Measurements from ENCODE around the gene ZNF609. TPM values are rescaled to one million over a fixed set of nuclear protein-coding genes. Genes with fewer than 3 reads are reported as not detected.

The ZNF609 gene
- total and polyA plus RNA-seq, 10 of the 15 experiments (the other 5 are each of a cell fraction or from before 2014, with no cell fraction given) = 5.1 to 35.3 (median 13.6) TPM

GRCh38 chr15:64621056-64621455, 160.7 kb downstream of the ZNF609 start:
- WGBS (ENCODE audit: insufficient coverage, insufficient replicate concordance, low lambda C conversion rate, missing lambda C conversion rate) = 96% methylated on average over 3 of the region's 3 CpGs
- Histone ChIP-seq H3K4me3 (peak overlapping the region; percentile 23; the same call in 1 of the 2 replicates), H3K27ac (ENCODE audit: control insufficient read depth, insufficient read depth) (peak overlapping the region; percentile 72; the same call in 1 of the 2 replicates), H3K79me2 (ENCODE audit: control insufficient read depth, insufficient read depth, low read length) (peaks cover 51% of the 10 kb centered on the region), H3K36me3 (ENCODE audit: control insufficient read depth in 2 of 2, insufficient read depth in 2 of 2, low read length in 1 of 2) (peaks cover 2 to 3% of the 10 kb centered on the region in 2 experiments; a peak in 3 of 4 replicates), H4K20me1 (ENCODE audit: control insufficient read depth, insufficient read depth) (no peaks in the 10 kb centered on the region), H3K4me1 (ENCODE audit: control insufficient read depth, insufficient read depth, low read length) (peaks cover 55% of the 10 kb centered on the region), H3K9ac (ENCODE audit: control insufficient read depth, insufficient read depth, low read length) (no peak overlapping the region), H3K4me2 (ENCODE audit: control insufficient read depth, insufficient read depth) (peak overlapping the region; percentile 64; the same call in 1 of the 2 replicates), H3K9me3 (replicated peaks; ENCODE audit: control insufficient read depth, insufficient read depth, low read length) (no peaks in the 10 kb centered on the region), H2AFZ (ENCODE audit: control insufficient read depth, low read depth, low read length) (no peak overlapping the region), H3K27me3 (replicated peaks in 1 of 2; ENCODE audit: control insufficient read depth in 2 of 2, insufficient read depth in 2 of 2, low read length in 1 of 2) (no peaks in the 10 kb centered on the region)
- CTCF ChIA-PET = interaction anchor here (1.5 to 1.7 kb wide), 2 partner anchors 15 to 32 kb away, joined by 3 to 7 read pairs; no protein-coding TSS in a partner anchor
- ATAC-seq (no peak), FAIRE-seq (no peak), DNase-seq (ENCODE audit: low read depth, low spot score) (no peak)
- in situ Hi-C loops (cut with MboI) (no loop called here), intact Hi-C loops (cut with micrococcal nuclease; ENCODE audit: unreplicated experiment) (loop anchor here (5.0 kb wide), 2 partner anchors 49 to 159 kb away; partner anchors contain the start of gene ZNF609)
- SMC1A ChIA-PET (ENCODE audit: uncharacterized antibody, unreplicated experiment) = interaction anchor here (0.6 to 8.5 kb wide), 15 partner anchors 10 to 196 kb away, joined by 3 to 152 read pairs (median 4); no protein-coding TSS in a partner anchor
- RAD21 ChIA-PET (ENCODE audit: unreplicated experiment) = interaction anchor here (0.7 to 8.2 kb wide), 5 partner anchors 14 to 114 kb away, joined by 3 to 149 read pairs (median 5); no protein-coding TSS in a partner anchor
- POLR2A ChIA-PET = interaction anchor here (0.6 to 3.1 kb wide), 2 partner anchors 14 to 165 kb away, joined by 3 to 32 read pairs; no protein-coding TSS in a partner anchor
- no TSS peak for BruUV-seq (replicated peaks)
- TF ChIP-seq CEBPB (IDR thresholded peaks at IDR 0.05; ENCODE audit: borderline replicate concordance in 1 of 2, low read depth in 2 of 2, low read length in 2 of 2) = no peak
- TF ChIP-seq NR2C2 (IDR thresholded peaks at IDR 0.05; ENCODE audit: borderline replicate concordance, control insufficient read depth, insufficient read length, low read depth) = no peak
- TF ChIP-seq NR2C1 (IDR thresholded peaks at IDR 0.05) = no peak
- no peak for TF ChIP-seq SMC3 (IDR thresholded peaks at IDR 0.05; ENCODE audit: borderline replicate concordance, low read length)
- TF ChIP-seq, protein P1, sequence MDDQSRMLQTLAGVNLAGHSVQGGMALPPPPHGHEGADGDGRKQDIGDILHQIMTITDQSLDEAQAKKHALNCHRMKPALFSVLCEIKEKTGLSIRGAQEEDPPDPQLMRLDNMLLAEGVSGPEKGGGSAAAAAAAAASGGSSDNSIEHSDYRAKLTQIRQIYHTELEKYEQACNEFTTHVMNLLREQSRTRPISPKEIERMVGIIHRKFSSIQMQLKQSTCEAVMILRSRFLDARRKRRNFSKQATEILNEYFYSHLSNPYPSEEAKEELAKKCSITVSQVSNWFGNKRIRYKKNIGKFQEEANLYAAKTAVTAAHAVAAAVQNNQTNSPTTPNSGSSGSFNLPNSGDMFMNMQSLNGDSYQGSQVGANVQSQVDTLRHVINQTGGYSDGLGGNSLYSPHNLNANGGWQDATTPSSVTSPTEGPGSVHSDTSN (IDR thresholded peaks at IDR 0.05; ENCODE audit: insufficient replicate concordance, low read depth, low read length) = no peak
- no peak for TF ChIP-seq BCL11A (IDR thresholded peaks at IDR 0.05; ENCODE audit: low read depth, low read length)
- no peak for TF ChIP-seq SRF (IDR thresholded peaks at IDR 0.05; ENCODE audit: low read depth in 2 of 2, low read length in 2 of 2)
- no peak for TF ChIP-seq TCF12 (IDR thresholded peaks at IDR 0.05; ENCODE audit: low read depth, low read length)
- TF ChIP-seq, protein P2, sequence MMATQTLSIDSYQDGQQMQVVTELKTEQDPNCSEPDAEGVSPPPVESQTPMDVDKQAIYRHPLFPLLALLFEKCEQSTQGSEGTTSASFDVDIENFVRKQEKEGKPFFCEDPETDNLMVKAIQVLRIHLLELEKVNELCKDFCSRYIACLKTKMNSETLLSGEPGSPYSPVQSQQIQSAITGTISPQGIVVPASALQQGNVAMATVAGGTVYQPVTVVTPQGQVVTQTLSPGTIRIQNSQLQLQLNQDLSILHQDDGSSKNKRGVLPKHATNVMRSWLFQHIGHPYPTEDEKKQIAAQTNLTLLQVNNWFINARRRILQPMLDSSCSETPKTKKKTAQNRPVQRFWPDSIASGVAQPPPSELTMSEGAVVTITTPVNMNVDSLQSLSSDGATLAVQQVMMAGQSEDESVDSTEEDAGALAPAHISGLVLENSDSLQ (IDR thresholded peaks at IDR 0.05) = no peak
- TF ChIP-seq NR2F1 (conservative IDR thresholded peaks at IDR 0.05) = no peak
- no peak for TF ChIP-seq ATF3 (IDR thresholded peaks at IDR 0.05; ENCODE audit: borderline replicate concordance, extremely low read depth, low read depth, low read length)
- no peak for TF ChIP-seq POU2F2 (IDR thresholded peaks at IDR 0.05; ENCODE audit: borderline replicate concordance, low read depth, low read length)
- TF ChIP-seq CUX1 (IDR thresholded peaks at IDR 0.05; ENCODE audit: insufficient replicate concordance, low read depth, low read length) = no peak
- TF ChIP-seq RUNX3 (IDR thresholded peaks at IDR 0.05; ENCODE audit: low read length) = no peak
- no peak for TF ChIP-seq ESRRA (IDR thresholded peaks at IDR 0.05; ENCODE audit: low read length)
- TF ChIP-seq MYC (IDR thresholded peaks at IDR 0.05; ENCODE audit: insufficient read depth, insufficient read length, insufficient replicate concordance, low read length, severe bottlenecking) = no peak
